Colon (tissue), 2 donors: Measurements from ENCODE around the gene SLC35G2.
"Not testable (repeated sequence)": the region's sequence is repeated elsewhere in the genome, so short reads cannot be mapped to it uniquely, and the experiment has no call there.

Experiments used
- FAIRE-seq: peaks from 2 replicates; lab custom pipeline; 2012; peaks lifted over from hg19 to GRCh38; lab: Jason Lieb, UNC
- donor health status: control.
- donor health status: control.

Gene SLC35G2

DNA sequence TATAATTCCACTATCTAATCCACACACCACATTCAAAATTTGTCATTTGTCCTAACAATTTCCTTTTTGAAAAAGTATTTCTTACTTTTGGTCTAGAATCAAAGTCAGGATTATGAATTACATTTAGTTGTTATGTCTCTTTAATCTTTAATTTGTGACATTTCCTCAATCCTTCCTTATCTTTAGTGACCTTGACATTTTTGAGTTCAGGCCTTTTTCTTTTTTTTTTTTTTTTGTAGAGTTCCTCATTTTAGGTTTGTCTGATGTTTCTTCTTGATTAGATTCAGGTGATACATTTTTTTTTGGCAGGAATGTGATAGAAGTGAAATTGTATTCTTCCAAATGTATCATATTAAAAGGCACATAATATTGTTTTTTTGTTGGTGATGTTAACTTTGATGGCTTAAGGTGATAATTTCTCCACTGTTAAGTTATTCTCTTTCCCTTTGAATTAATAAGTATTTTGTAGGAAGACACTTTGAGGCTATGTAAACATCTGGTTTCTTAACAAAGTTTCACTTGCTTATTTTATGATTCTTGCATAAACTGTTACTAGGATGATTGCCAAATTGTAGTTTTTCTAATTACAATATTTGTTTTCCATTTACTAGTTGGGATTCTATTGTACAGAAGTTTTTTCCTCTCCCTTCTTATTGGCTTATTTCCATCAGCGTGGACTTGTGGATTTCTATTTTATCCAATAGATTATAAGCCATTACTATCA, 16.3 kb downstream of the SLC35G2 start:
- peak; percentile 47 for FAIRE-seq

DNA sequence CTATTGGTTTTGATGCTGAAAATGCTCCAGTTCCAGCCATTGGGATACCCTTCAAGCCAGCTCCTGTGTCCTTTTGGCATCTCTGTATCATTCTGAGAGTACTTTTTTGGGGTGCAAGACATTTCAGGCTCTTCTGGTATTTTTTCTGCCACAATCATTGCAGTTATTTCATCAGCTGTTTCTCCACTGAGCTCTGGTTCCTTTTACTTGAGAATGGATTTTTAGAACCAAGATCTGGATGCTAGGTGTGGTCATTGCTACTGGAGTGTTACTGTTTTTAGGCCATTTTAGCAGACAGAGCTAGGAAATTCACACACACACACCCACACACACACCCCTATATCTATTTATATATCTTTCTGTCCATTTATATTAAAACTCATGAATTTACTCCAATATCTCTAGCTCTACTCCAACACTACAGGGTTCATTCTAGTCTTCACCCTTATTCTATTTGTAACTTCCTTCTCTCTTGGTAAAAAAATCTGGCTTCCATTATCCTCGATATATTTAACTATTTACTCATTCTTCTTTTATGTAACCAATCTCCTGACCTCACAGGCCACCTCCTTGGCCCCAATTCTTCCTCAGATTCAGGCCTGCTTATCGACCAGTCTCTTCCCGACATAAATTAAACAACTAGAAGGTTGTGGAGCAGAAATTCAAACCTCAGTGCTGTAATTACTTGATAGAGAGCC, 17.0 kb downstream of the SLC35G2 start:
- FAIRE-seq: no peak

DNA sequence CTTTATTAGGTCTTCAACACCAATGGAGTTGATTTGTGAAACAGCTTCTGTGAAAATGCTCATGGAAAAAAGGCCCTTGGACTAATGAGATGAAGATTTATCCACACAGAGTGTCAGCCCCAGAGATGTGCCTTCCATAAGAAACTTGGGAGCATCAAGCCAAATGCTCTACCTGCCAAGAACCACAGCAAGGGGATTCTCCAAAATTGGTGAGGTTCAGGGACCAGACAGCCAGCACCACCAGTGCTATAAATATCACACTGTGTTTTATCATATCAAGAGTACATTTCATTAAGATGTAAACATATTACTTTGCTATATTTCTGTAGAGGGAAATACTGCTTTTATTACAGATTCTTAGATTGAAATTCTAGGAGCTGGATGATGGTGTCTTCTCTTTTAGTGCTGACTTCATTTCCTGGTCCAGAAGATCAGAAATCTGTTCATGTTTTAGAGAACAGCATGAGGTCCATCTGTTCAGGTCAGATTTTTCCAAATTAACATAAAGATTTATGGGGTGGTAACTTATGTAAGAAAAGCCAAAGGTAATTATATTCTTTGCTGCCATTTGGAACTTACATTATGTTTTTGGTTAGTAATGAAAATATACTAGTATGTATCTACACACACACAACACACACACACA, 17.7 kb downstream of the SLC35G2 start:
- no peak for FAIRE-seq

GRCh38 chr3:136838641-136839555, 20.0 kb downstream of the SLC35G2 start:
- FAIRE-seq: no peak

- FAIRE-seq: no peak
Observed at GRCh38 chr3:136839556-136839931, 20.6 kb downstream of the SLC35G2 start.

- FAIRE-seq: no peak
Observed at GRCh38 chr3:136840252-136840651, 21.3 kb downstream of the SLC35G2 start.

GRCh38 chr3:136842294-136842693, 23.4 kb downstream of the SLC35G2 start:
- no peak for FAIRE-seq

DNA sequence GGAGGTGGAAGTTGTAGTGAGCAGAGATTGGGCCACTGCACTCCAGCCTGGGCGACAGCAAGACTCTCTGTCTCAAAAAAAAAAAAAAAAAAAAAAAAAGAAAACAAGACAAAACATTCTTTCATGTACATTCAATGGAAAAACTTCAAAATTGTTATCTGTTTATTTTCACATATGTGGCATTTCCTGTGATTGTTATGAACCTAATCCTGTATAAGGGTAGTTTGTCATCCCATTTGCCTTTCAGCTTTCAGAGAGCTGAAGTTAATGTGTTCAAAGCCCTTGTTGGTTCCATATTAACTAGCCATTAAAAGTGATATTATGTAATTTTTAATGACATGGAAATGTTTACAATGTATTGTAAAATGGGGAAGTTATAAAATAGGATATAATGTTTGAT, 25.8 kb downstream of the SLC35G2 start:
- no peak for FAIRE-seq

DNA sequence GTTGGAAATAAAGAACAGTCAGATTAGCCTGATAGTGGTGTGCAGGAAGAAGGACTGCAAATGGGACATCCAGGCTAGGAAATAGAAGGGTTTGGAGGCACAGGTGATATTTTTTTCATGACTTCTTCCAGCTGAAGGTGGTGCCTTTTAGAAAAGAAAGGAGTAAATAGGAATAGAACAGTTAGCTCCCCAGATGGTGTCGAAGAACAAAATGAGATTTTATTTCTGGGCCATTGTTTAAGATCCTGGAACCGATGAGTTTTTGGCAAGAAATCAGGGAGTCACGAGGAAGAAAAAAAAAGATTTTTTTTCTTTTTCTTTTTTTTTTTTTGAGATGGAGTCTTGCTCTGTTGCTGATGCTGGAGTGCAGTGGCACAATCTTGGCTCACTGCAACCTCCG, 33.3 kb downstream of the SLC35G2 start:
- no peak for FAIRE-seq

DNA sequence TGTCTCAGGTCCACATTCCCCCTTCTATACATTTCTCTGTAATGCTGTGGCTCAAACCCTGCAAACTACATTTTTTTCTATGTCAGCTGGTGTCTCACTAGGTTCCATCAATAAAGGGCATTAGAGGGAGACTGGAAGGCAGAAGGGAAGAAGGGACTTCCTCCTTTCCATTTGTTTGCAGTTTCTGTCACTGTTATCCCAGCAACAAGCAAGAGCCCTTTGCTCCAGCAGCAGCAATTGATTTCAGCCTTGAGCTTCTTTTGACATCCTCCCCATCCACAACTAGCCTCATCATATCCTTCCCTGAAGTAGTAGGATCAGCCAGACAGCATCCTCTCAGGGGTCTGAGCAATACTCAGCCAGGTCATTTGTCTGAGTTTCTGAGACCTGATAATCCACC, 37.7 kb downstream of the SLC35G2 start:
- no peak for FAIRE-seq

GRCh38 chr3:136858381-136858780, 39.5 kb downstream of the SLC35G2 start:
- FAIRE-seq: no peak

GRCh38 chr3:136860541-136860940, 41.6 kb downstream of the SLC35G2 start:
- FAIRE-seq: no peak

GRCh38 chr3:136861890-136862616, 43.1 kb downstream of the SLC35G2 start, which contains the start of gene NCK1:
TSS of gene NCK1 (plus strand) at chr3:136862208. CDS start at chr3:136928002, 65,794 bp downstream.
- no peak for FAIRE-seq

DNA sequence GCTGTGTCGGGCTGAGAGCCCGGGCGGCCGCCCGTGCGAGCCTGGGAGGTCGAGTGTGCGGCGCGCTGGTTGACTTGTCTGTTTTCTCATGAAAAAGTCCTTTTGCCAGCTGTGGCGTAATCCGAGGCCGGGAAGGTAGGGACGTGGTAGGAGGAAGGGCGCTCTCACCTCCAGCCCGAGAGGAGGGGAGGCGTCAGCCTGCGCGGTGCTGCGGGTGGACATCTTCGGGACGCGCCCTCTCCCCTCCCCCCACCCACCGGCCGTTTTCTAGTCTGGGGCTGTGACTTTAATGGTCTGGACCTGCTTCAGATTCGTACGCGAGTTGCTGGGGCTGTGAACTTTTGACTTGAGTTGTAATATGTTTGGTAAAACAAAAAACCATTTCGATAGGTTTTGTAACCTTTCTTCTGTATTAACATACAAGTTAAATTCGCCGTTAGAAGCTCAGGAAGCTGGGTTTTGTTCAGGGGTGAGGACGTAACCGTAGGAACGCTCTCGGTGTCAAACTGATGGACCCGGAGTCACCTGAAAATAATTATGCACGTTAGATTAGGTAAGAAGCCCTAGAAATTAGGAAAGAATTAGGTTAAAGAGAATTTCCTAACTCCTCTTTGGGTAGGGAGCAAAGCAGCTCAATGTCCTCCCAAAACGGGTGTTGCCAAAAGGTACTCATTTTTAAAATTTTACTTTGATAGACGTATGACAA, 43.8 kb downstream of the SLC35G2 start:
- FAIRE-seq: no peak

- no peak for FAIRE-seq
Observed at GRCh38 chr3:136869282-136869681, 50.4 kb downstream of the SLC35G2 start.

GRCh38 chr3:136872258-136872657, 53.3 kb downstream of the SLC35G2 start:
- not testable (repeated sequence) for FAIRE-seq

DNA sequence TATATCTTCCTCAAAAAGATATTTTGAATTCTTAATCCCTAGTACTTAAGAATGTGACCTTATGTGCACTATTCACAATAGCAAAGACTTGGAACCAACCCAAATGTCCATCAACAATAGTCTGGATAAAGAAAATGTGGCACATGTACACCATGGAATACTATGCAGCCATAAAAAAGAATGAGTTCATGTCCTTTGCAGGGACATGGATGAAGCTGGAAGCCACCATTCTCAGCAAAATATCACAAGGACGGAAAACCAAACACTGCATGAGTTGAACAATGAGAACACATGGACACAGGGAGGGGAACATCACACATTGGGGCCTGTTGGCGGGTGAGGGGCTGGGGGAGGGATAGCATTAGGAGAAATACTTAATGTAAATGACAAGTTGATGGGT, 60.6 kb downstream of the SLC35G2 start:
- FAIRE-seq: not testable (repeated sequence)

DNA sequence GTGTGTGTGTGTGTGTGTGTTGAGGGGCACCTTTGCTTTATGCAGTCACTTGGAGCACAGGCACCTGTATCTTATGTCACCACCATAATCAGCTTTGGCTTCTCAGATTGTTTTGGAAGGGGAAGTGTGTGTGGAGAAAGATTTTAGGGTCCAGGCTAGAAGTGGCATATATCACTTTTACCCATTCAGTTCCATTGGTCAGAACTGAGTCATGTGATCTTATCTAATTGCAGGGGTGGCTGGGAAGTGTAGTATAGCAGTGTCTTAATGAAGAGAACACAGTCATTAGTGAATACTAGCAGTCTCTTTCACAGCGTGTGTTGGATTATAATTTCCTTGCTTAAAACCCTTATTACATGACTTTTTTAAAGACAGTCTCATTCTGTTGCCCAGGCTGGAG, 63.6 kb downstream of the SLC35G2 start:
- FAIRE-seq: no peak

DNA sequence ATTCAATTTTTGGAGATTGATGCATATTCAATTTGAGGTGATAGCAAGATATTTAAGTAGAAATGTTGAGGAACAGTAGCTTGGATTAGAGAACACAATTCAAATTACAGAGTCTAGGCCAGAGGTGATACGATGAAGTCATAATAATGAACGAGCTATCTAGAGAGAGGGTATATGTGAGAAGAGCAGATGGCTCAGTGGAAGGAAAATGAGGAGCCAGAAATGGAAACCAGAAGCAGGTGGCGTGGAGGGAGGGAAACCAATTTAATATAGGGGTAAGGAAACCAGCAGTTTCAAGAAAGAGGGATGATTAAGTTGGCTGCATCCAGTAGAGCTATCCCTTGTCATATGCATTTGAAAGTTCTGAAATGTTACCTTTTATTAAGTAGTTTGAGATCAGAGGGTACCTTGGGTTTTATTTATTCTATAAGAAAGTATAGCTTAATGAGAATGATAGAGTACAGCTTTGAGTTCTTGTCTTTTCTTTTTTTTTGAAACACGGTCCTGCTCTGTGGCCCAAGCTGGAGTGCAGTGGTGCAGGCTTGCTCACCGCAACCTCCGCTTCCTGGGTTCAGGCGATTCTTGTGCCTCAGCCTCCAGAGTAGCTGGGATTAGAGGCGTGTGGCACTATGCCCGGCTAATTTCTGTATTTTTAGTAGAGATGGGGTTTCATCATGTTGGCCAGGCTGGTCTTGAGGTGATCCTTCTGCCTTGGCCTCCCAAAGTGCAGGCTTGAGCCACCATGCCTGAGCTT, 65.2 kb downstream of the SLC35G2 start:
- no peak for FAIRE-seq
